ENCODE data around the gene PPP1R7.

The PPP1R7 gene

DNA sequence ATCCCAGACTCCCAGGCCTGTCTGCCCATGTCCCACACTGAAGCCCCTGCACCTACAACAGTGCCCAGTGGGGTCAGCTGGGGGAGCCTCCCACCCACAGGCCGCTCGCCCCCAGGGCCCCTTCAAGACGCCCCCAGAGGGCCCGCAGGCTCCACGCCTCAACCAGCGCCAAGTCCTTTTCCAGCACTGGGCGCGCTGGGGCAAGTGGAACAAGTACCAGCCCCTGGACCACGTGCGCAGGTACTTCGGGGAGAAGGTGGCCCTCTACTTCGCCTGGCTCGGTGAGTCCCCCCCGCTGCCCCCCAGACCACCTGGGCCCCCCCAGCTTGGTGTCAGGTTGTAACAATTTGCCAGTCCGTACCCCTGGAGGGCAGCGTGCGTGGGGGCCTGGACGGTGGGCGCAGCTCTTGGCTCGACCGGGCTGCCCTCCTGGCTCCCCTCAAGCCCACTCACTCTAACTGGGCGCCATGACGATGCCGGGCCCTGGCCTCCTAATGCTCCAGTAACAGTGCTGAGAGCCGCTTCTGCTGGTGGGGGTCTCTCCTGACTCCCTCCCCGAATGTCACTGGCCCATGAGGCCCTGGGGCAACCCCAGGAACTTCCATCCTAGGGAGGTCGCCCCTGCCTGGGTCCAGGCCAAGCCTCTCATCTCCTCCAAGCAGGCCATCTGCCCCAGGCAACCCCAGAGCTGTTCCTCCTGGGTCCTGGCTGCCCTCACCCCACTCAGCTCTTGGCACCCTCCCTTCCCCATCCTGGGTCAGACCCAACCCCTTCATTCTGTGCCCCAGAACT, 53.1 kb downstream of the PPP1R7 start:
- H3K4me3 ChIP-seq (ENCODE audit: low read depth, low read length): no peak overlapping the region
- DNase-seq (ENCODE audit: low read depth): no peak
- TF ChIP-seq, protein P1, sequence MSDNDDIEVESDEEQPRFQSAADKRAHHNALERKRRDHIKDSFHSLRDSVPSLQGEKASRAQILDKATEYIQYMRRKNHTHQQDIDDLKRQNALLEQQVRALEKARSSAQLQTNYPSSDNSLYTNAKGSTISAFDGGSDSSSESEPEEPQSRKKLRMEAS (IDR thresholded peaks at IDR 0.05; ENCODE audit: low read depth, low read length): no peak
- TF ChIP-seq, protein P2, sequence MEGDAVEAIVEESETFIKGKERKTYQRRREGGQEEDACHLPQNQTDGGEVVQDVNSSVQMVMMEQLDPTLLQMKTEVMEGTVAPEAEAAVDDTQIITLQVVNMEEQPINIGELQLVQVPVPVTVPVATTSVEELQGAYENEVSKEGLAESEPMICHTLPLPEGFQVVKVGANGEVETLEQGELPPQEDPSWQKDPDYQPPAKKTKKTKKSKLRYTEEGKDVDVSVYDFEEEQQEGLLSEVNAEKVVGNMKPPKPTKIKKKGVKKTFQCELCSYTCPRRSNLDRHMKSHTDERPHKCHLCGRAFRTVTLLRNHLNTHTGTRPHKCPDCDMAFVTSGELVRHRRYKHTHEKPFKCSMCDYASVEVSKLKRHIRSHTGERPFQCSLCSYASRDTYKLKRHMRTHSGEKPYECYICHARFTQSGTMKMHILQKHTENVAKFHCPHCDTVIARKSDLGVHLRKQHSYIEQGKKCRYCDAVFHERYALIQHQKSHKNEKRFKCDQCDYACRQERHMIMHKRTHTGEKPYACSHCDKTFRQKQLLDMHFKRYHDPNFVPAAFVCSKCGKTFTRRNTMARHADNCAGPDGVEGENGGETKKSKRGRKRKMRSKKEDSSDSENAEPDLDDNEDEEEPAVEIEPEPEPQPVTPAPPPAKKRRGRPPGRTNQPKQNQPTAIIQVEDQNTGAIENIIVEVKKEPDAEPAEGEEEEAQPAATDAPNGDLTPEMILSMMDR (IDR thresholded peaks at IDR 0.05; ENCODE audit: low read depth, low read length): no peak
- TF ChIP-seq MYC (IDR thresholded peaks at IDR 0.05; ENCODE audit: low read depth, low read length): no peak
- TF ChIP-seq POLR2A (IDR thresholded peaks at IDR 0.05; ENCODE audit: extremely low read depth, insufficient read length): no peak

DNA sequence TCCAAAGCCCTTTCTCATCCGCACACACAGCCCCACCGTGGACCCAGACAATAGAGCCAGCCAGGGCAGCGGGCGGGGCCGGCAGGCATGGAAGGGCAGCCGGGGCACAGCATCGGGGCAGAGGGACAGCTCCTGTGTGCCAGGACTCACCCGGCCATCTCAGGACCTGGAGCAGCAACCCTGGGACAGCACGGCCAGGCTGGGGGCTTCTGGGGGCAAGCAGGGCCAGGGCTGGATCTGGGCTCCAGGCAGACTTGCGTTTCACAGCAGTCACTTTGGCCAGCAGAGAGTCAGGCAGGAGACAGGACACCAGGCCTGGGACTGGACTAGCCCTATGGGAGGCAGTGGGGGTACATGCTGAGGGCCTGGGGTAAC, 53.7 kb downstream of the PPP1R7 start:
- DNase-seq (ENCODE audit: low read depth): no peak
- TF ChIP-seq, protein P1 (IDR thresholded peaks at IDR 0.05; ENCODE audit: low read depth, low read length): no peak
- no peak for TF ChIP-seq POLR2A (IDR thresholded peaks at IDR 0.05; ENCODE audit: extremely low read depth, insufficient read length)
- TF ChIP-seq MYC (IDR thresholded peaks at IDR 0.05; ENCODE audit: low read depth, low read length): no peak
- TF ChIP-seq, protein P2 (IDR thresholded peaks at IDR 0.05; ENCODE audit: low read depth, low read length): no peak
- no peak overlapping the region for H3K4me3 ChIP-seq (ENCODE audit: low read depth, low read length)

DNA sequence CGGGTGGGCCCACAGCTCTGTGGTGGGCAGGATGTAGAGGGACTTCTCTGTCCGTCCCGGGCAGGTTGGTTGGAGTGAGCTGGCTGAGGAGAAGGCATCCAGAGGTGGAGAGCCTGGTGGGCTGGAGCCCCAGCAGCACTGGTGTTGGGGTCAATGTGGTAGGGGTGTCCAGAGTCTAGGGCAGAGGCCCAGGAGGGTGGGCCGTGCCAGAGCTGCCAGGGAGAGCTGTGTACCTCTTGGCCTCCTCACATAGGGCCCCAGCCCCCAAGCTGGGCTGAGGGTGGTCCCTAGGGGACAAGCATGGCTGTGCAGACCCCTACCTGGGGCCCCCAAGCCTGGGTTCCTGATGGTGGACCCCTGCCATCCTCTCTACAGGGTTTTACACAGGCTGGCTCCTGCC, 54.2 kb downstream of the PPP1R7 start:
- DNase-seq (ENCODE audit: low read depth): no peak
- no peak overlapping the region for H3K4me3 ChIP-seq (ENCODE audit: low read depth, low read length)
- TF ChIP-seq POLR2A (IDR thresholded peaks at IDR 0.05; ENCODE audit: extremely low read depth, insufficient read length) (no peak), MYC (IDR thresholded peaks at IDR 0.05; ENCODE audit: low read depth, low read length) (no peak)
- TF ChIP-seq, protein P2 (IDR thresholded peaks at IDR 0.05; ENCODE audit: low read depth, low read length): no peak
- TF ChIP-seq, protein P1 (IDR thresholded peaks at IDR 0.05; ENCODE audit: low read depth, low read length): no peak

DNA sequence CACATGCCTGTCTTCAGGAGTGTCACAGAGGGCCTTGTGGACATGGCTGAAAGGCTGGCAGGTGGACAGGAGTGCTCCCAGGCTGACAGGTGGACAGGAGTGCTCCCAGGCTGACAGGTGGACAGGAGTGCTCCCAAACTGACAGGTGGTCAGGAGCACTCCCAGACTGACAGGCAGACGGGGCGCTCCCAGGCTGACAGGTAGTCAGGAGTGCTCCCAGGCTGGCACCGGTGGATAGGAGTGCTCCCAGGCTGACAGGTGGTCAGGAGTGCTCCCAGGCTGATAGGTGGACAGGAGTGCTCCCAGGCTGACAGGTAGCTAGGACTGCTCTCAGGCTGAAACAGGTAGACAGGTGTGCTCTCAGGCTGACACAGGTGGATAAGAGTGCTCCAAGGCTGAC, 54.8 kb downstream of the PPP1R7 start:
- no peak for TF ChIP-seq MYC (IDR thresholded peaks at IDR 0.05; ENCODE audit: low read depth, low read length)
- TF ChIP-seq, protein P1 (IDR thresholded peaks at IDR 0.05; ENCODE audit: low read depth, low read length): no peak
- TF ChIP-seq, protein P2 (IDR thresholded peaks at IDR 0.05; ENCODE audit: low read depth, low read length): no peak
- TF ChIP-seq POLR2A (IDR thresholded peaks at IDR 0.05; ENCODE audit: extremely low read depth, insufficient read length): no peak

DNA sequence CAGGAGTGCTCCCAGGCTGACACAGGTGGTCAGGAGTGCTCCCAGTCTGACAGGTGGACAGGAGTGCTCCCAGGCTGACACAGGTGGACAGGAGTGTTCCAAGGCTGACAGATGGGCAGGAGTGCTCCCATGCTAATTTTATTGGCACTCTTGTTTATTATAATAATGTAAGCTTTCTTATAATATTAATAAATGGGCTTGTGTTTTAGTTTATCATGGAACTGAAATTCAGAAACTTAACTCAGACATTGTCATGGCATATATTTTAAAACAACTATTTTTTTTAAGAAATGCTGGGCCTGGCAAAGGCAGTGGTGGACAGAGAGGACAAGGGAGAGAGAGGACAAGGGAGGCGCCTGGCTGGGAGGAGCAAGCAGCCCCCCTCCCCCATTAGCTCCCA, 56.9 kb downstream of the PPP1R7 start:
- no peak overlapping the region for H3K4me3 ChIP-seq (ENCODE audit: low read depth, low read length)
- no peak for TF ChIP-seq MYC (IDR thresholded peaks at IDR 0.05; ENCODE audit: low read depth, low read length)
- TF ChIP-seq, protein P2 (IDR thresholded peaks at IDR 0.05; ENCODE audit: low read depth, low read length): no peak
- no peak for TF ChIP-seq POLR2A (IDR thresholded peaks at IDR 0.05; ENCODE audit: extremely low read depth, insufficient read length)
- TF ChIP-seq, protein P1 (IDR thresholded peaks at IDR 0.05; ENCODE audit: low read depth, low read length): no peak
- no peak for DNase-seq (ENCODE audit: low read depth)

More for the DNA sequence above, 54.8 kb downstream of the PPP1R7 start:
- no peak overlapping the region for H3K4me3 ChIP-seq (ENCODE audit: low read depth, low read length)
- DNase-seq (ENCODE audit: low read depth): no peak

Data from NB4 (cell line).